ENCODE data around the gene KIRREL1.

GRCh38 chr1:158101927-158102326 is 108.5 kb downstream of the KIRREL1 start:
- TF ChIP-seq CTCF (IDR thresholded peaks at IDR 0.05; ENCODE audit: insufficient read depth, low read depth, low read length): no peak
- no peak for TF ChIP-seq EZH2 (IDR thresholded peaks at IDR 0.05; ENCODE audit: insufficient read depth, low read length)
